SJSA1 (cell line): ENCODE measurements around the gene YIPF4. TPM values are rescaled to one million over a fixed set of nuclear protein-coding genes. Genes with fewer than 3 reads are reported as not detected.
"Not testable (repeated sequence)": the region's sequence is repeated elsewhere in the genome, so short reads cannot be mapped to it uniquely, and the experiment has no call there.

Experiments used
- DNase-seq, 2 experiments: peaks; one replicate each; pipeline ENCODE4 v3.0.0-alpha.2; 2015 to 2020; ENCODE audit warnings: low spot score in 2 of 2, low read depth in 1 of 2
- H3K27ac ChIP-seq: fragments of 250-450 bp; sonication (Bioruptor Pico); 2 replicates; pipeline ENCODE4 v1.5.1; 2020; ENCODE audit warnings: mild to moderate bottlenecking, moderate library complexity
- H3K27me3 ChIP-seq: fragments of 250-450 bp; sonication (Bioruptor Pico); replicated peaks from 2 replicates; pipeline ENCODE4 v1.5.1; 2020; ENCODE audit warnings: mild to moderate bottlenecking, moderate library complexity
- H3K36me3 ChIP-seq: fragments of 250-450 bp; sonication (Bioruptor Pico); 2 replicates; pipeline ENCODE4 v1.5.1; 2020; ENCODE audit warnings: mild to moderate bottlenecking
- H3K4me1 ChIP-seq: fragments of 250-450 bp; sonication (Bioruptor Pico); replicated peaks from 2 replicates; pipeline ENCODE4 v1.6.1; 2021; ENCODE audit warnings: mild to moderate bottlenecking
- H3K4me3 ChIP-seq: fragments of 250-450 bp; sonication (Bioruptor Pico); 2 replicates; pipeline ENCODE4 v1.5.1; 2020; ENCODE audit warnings: mild to moderate bottlenecking
- H3K9me3 ChIP-seq: fragments of 250-450 bp; sonication (Bioruptor Pico); replicated peaks from 2 replicates; pipeline ENCODE4 v1.5.1; 2020; ENCODE audit warnings: mild to moderate bottlenecking
- total RNA-seq: library from RNA; depleted of rRNA; stranded (reverse); fragments of >200 nt; shearing (Covaris generic); gene quantifications from 2 replicates; pipeline ENCODE4 v1.2.3, GENCODE V29; 2014; rRNA removed

Gene YIPF4
- total RNA-seq, 1 experiment from 2014 or later: 38.2 TPM

- Histone ChIP-seq H3K27ac (no peak overlapping the region), H3K4me3 (no peak overlapping the region), H3K9me3 (no peaks in the 10 kb centered on the region), H3K36me3 (peaks cover 28% of the 10 kb centered on the region), H3K4me1 (peaks cover 7% of the 10 kb centered on the region), H3K27me3 (no peaks in the 10 kb centered on the region)
- no peak for DNase-seq
Observed at GRCh38 chr2:32363597-32363996, 85.9 kb downstream of the YIPF4 start.

DNA sequence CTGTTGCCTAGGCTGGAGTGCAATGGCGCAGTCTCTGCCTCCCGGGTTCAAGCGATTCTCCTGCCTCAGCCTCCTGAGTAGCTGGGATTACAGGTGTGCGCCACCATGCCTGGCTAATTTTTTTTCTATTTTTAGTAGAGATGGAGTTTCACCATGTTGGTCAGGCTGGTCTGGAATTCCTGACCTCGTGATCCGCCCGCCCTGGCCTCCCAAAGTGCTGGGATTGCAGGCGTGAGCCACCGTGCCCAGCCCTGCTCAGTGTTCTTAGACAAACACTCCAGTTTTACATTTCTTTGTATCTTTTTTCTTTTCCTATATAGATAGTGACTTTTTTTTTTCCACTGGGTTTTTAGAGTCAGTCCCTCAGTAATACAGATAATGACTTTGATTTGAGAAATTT is 86.6 kb downstream of the YIPF4 start:
- H3K27me3 ChIP-seq, H3K4me3 ChIP-seq, H3K9me3 ChIP-seq, H3K4me1 ChIP-seq, DNase-seq, H3K27ac ChIP-seq: not testable (repeated sequence)
- H3K36me3 ChIP-seq: peaks cover 21% of the 10 kb centered on the region

DNA sequence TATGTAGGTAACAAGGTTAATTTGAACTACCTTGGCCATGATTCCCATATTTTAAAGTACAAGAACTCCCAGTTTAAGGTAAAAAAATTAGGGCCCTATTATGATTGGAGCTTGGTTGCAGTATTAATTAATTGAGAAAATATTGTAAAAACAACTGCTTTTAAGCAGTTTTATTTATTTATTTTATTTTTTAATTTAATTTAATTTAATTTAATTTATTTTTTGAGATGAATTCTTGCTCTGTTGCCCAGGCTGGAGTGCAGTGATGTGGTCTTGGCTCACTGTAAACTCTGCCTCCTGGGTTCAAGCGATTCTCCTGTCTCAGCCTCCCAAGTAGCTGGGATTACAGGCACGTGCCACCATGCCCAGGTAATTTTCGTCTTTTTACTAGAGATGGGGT is 88.0 kb downstream of the YIPF4 start:
- not testable (repeated sequence) for H3K9me3 ChIP-seq, H3K27me3 ChIP-seq, H3K4me1 ChIP-seq, H3K27ac ChIP-seq, H3K4me3 ChIP-seq, DNase-seq
- peaks cover 16% of the 10 kb centered on the region for H3K36me3 ChIP-seq

Other genes with a start within 250 kb of the YIPF4 start
- gene DPY30, start 238.1 kb upstream of the YIPF4 start, total RNA-seq: 99.9 and 116 TPM in 2 replicates
- 16.7 and 19.1 TPM in 2 replicates for gene SPAST, start 214.3 kb upstream of the YIPF4 start, total RNA-seq
- gene SLC30A6, start 112.0 kb upstream of the YIPF4 start, total RNA-seq: 33.3 and 45.7 TPM in 2 replicates
- gene NLRC4, start 13.0 kb upstream of the YIPF4 start, total RNA-seq: not detected in 2 replicates
- gene BIRC6, start 79.1 kb downstream of the YIPF4 start, total RNA-seq: 42.3 and 68.4 TPM in 2 replicates